Left forelimb (tissue), 1 donor: ENCODE results near the gene SUSD6.
"Not testable (repeated sequence)": the region's sequence is repeated elsewhere in the genome, so short reads cannot be mapped to it uniquely, and the experiment has no call there.

Experiments used
- DNase-seq: peaks from one replicate; pipeline ENCODE4 v3.0.0-alpha.2; 2018; ENCODE audit warnings: low spot score

The SUSD6 gene

GRCh38 chr14:69696204-69696527 lies 84.8 kb downstream of the SUSD6 start:
- no peak for DNase-seq

- DNase-seq: no peak
Observed at GRCh38 chr14:69696633-69697557, 85.5 kb downstream of the SUSD6 start.

GRCh38 chr14:69698572-69698971 lies 87.2 kb downstream of the SUSD6 start:
- no peak for DNase-seq

GRCh38 chr14:69699243-69699642 lies 87.8 kb downstream of the SUSD6 start:
- not testable (repeated sequence) for DNase-seq

- no peak for DNase-seq
Observed at GRCh38 chr14:69699748-69700303, 88.4 kb downstream of the SUSD6 start.

GRCh38 chr14:69700575-69700974 lies 89.2 kb downstream of the SUSD6 start:
- no peak for DNase-seq

GRCh38 chr14:69701291-69701690 lies 89.9 kb downstream of the SUSD6 start:
- DNase-seq: no peak

- DNase-seq: no peak
Observed at GRCh38 chr14:69701857-69702256, 90.5 kb downstream of the SUSD6 start.

GRCh38 chr14:69703047-69704039 lies 91.9 kb downstream of the SUSD6 start:
- DNase-seq: no peak

GRCh38 chr14:69704319-69704718 lies 92.9 kb downstream of the SUSD6 start:
- no peak for DNase-seq

- no peak for DNase-seq
Observed at GRCh38 chr14:69705706-69706105, 94.3 kb downstream of the SUSD6 start.

- DNase-seq: no peak
Observed at GRCh38 chr14:69708049-69708448, 96.7 kb downstream of the SUSD6 start.

GRCh38 chr14:69708586-69709560 lies 97.5 kb downstream of the SUSD6 start:
- no peak for DNase-seq

GRCh38 chr14:69710378-69710777 lies 99.0 kb downstream of the SUSD6 start:
- no peak for DNase-seq

- DNase-seq: peak; percentile 88
Observed at GRCh38 chr14:69711065-69711464, 99.7 kb downstream of the SUSD6 start.

GRCh38 chr14:69711477-69711876 lies 100.1 kb downstream of the SUSD6 start:
- DNase-seq: no peak

- DNase-seq: no peak
Observed at GRCh38 chr14:69711881-69712560, 100.6 kb downstream of the SUSD6 start.

- DNase-seq: no peak
Observed at GRCh38 chr14:69712599-69713088, 101.2 kb downstream of the SUSD6 start.

- DNase-seq: no peak
Observed at GRCh38 chr14:69713209-69713781, 101.9 kb downstream of the SUSD6 start.
